K562 (cell line): ENCODE measurements around the gene CNPY2. TPM values are rescaled to one million over a fixed set of nuclear protein-coding genes. Genes with fewer than 3 reads are reported as not detected.

ENCODE experiments used
- BRCA1 ChIP-seq, 2 experiments: fragments of 450-650 bp in 1 of 2; sonication (generic) in 1 of 2; formaldehyde crosslinking in 1 of 2; IDR thresholded peaks; 2 replicates each; pipeline versions ENCODE4 v1.5.0 to v1.6.1; 2017 to 2020; ENCODE audit warnings: mild to moderate bottlenecking in 1 of 2, missing genetic modification reagents in 1 of 2
- BRF1 ChIP-seq: IDR thresholded peaks from 3 replicates; pipeline ENCODE4 v1.6.1; 2011; ENCODE audit warnings: borderline replicate concordance, mild to moderate bottlenecking; ENCODE audit not compliant: insufficient read length; ENCODE audit errors: extremely low read depth
- CAMTA2 ChIP-seq: fragments of 250-450 bp; sonication (Bioruptor Pico); conservative IDR thresholded peaks from 2 replicates; pipeline ENCODE4 v1.5.1; 2022
- CBX5 ChIP-seq: IDR thresholded peaks from 2 replicates; pipeline ENCODE4 v1.6.1; 2014; ENCODE audit warnings: low read depth, borderline replicate concordance
- CHD2 ChIP-seq: IDR thresholded peaks from 2 replicates; pipeline ENCODE4 v1.6.1; 2011; ENCODE audit warnings: low read depth, low read length
- DACH1 ChIP-seq: fragments of 450-650 bp; IDR thresholded peaks from 2 replicates; pipeline ENCODE4 v1.6.1; 2018; ENCODE audit not compliant: partially characterized antibody
- DDX20 ChIP-seq: fragments of 450-650 bp; IDR thresholded peaks from 2 replicates; pipeline ENCODE4 v1.6.1; 2016; ENCODE audit warnings: missing genetic modification characterization, low read depth, mild to moderate bottlenecking, missing compliant biosample characterization, moderate library complexity
- ETV6 ChIP-seq, 3 experiments: fragments of 150-350 bp in 1 of 3; sonication (generic) in 1 of 3; formaldehyde crosslinking in 1 of 3; IDR thresholded peaks; 2 replicates each; pipeline versions ENCODE4 v1.6.1 to v1.8.0; 2014 to 2022; ENCODE audit warnings: borderline replicate concordance in 2 of 3, low read depth in 2 of 3, antibody characterized with exemption in 1 of 3, low read length in 1 of 3, mild to moderate bottlenecking in 1 of 3, missing genetic modification reagents in 1 of 3
- FOSL1 ChIP-seq: fragments of 200-800 bp; sonication (Bioruptor generic); conservative IDR thresholded peaks from 2 replicates; pipeline ENCODE4 v1.6.1; 2016; ENCODE audit warnings: missing genetic modification characterization, missing compliant biosample characterization
- FOXK2 ChIP-seq, 2 experiments: fragments of 450-650 bp; IDR thresholded peaks in 1 of 2; conservative IDR thresholded peaks in 1 of 2; 2 replicates each; pipeline ENCODE4 v1.6.1; 2016; ENCODE audit warnings: low read depth in 2 of 2, mild to moderate bottlenecking in 1 of 2
- GTF2A2 ChIP-seq: IDR thresholded peaks from 2 replicates; pipeline ENCODE4 v1.6.1; 2016; ENCODE audit warnings: mild to moderate bottlenecking, missing genetic modification characterization, missing compliant biosample characterization
- KLF10 ChIP-seq: fragments of 250-450 bp; sonication (Bioruptor Pico); IDR thresholded peaks from 2 replicates; pipeline ENCODE4 v1.6.1; 2021; ENCODE audit warnings: matching md5 sums
- MAFG ChIP-seq: fragments of 450-650 bp; conservative IDR thresholded peaks from 2 replicates; pipeline ENCODE4 v1.6.1; 2016; ENCODE audit warnings: missing genetic modification characterization, missing compliant biosample characterization
- MCM7 ChIP-seq, 2 experiments: fragments of 450-650 bp; IDR thresholded peaks; 2 replicates each; pipeline ENCODE4 v1.6.1; 2016 to 2018
- NFXL1 ChIP-seq: fragments of 450-650 bp; formaldehyde crosslinking; IDR thresholded peaks from 2 replicates; pipeline ENCODE4 v1.4.0; 2021; ENCODE audit warnings: mild to moderate bottlenecking
- NONO ChIP-seq, 2 experiments: fragments of 200-400 bp in 1 of 2; fragments of 450-650 bp in 1 of 2; formaldehyde crosslinking in 1 of 2; IDR thresholded peaks; 2 replicates each; pipeline ENCODE4 v1.6.1; 2017; ENCODE audit warnings: low read depth in 2 of 2, mild to moderate bottlenecking in 2 of 2, moderate library complexity in 2 of 2, low read length in 1 of 2
- TAF15 ChIP-seq: fragments of 200-400 bp; formaldehyde crosslinking; IDR thresholded peaks from 2 replicates; pipeline ENCODE4 v1.6.1; 2017; ENCODE audit warnings: mild to moderate bottlenecking, low read depth, low read length, moderate library complexity
- ZNF224 ChIP-seq: sonication (generic); formaldehyde crosslinking; IDR thresholded peaks from 2 replicates; pipeline ENCODE4 v1.8.0; 2022; ENCODE audit warnings: mild to moderate bottlenecking, missing genetic modification reagents
- ZNF584 ChIP-seq: fragments of 200-800 bp; sonication (Bioruptor generic); IDR thresholded peaks from 2 replicates; pipeline ENCODE4 v1.6.1; 2016; ENCODE audit warnings: low read depth, mild to moderate bottlenecking, missing genetic modification characterization, missing compliant biosample characterization
- ZNF79 ChIP-seq: fragments of 250-450 bp; sonication (Bioruptor Pico); IDR thresholded peaks from 2 replicates; pipeline ENCODE4 v1.4.0; 2020; ENCODE audit warnings: low read depth, mild to moderate bottlenecking, moderate library complexity
- polyA plus RNA-seq, 8 experiments: library from polyadenylated mRNA; depleted of rRNA in 4 of 8; stranded (reverse) in 5 of 8; unstranded in 3 of 8; fragments of >200 nt; fragmentation: Nextera tagmentation in 2 of 8; fragmentation: Illumina TruSeq in 1 of 8; extraction: Ambion mirVana in 2 of 8; extraction: Trizol in 1 of 8; gene quantifications; 2 replicates each; pipeline versions ENCODE4 v1.2.1 to v1.2.3, GENCODE V29; 2011 to 2014; ENCODE audit warnings: inconsistent platforms in 1 of 8, missing spikeins in 1 of 8
- total RNA-seq, 7 experiments: library from RNA; depleted of rRNA in 6 of 7; stranded (reverse); fragments of >200 nt in 6 of 7; fragmentation: Illumina TruSeq in 2 of 7; extraction: Trizol in 2 of 7; gene quantifications; 2 replicates each; pipeline versions ENCODE4 v1.2.1 to v1.2.3, GENCODE V29; 2011 to 2021; ENCODE audit warnings: low replicate concordance in 1 of 7
- TF ChIP-seq, protein P1 (sequence below): fragments of 450-650 bp; formaldehyde crosslinking; IDR thresholded peaks from 2 replicates; pipeline ENCODE4 v1.4.0; 2022; ENCODE audit warnings: missing genetic modification characterization
- TF ChIP-seq, protein P2 (sequence below): IDR thresholded peaks from 2 replicates; pipeline ENCODE4 v1.6.1; 2011; ENCODE audit not compliant: insufficient read length; ENCODE audit errors: extremely low read depth
- TF ChIP-seq, protein P3 (sequence below): fragments of 250-450 bp; sonication (Bioruptor Pico); IDR thresholded peaks from 2 replicates; pipeline ENCODE4 v1.8.0; 2021; ENCODE audit warnings: moderate library complexity, mild to moderate bottlenecking, inconsistent platforms

CNPY2 gene
- total and polyA plus RNA-seq, 9 of the 15 experiments (the other 6 are each of a cell fraction or from before 2014, with no cell fraction given) = 33.8 to 190 (median 138) TPM

DNA sequence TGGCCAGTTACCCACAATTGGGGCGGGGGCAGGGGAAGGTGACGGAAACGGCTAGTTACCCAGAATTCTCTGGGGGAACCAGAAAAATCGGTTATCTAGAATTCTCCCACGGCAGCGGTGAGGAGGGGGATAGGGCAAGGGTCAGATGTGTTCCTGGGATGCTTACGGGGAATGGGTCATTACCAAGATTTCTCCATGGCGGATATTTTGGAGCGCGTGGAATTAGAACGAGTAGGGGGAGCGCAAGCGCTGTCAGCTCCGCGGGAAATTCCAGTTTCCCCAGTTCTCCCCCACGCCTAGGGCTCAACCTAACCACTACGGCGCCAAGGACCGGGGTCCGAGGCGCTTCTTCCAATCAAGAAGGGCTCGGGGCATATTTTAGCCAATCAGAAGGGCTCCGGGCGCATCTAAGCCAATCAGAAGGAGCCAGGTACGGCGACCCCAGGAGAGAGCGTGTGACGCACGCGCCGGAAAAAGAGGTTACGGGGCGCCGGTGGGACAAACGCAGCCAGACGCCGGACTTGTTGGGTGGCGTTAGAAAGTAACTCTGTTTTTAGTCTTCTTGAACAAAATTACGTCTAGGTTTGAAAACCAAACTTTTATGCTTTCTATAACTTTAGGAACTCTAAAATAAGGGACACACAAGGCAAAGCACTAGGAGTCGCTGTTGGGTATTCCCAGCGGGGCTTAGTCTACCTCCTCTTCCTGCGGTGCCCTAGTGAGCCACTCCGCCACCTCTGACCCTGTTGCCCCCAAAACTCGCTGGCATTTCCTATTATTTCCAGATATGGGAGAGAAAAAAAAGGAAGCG lies 18.1 kb upstream of the CNPY2 start, which contains the start of gene PAN2 (continued):
- peak in 1 of 2 experiments; percentile 93; a peak in 2 of 4 replicates for TF ChIP-seq FOXK2 (conservative IDR thresholded peaks at IDR 0.05 in 1 of 2, IDR thresholded peaks at IDR 0.05 in 1 of 2; ENCODE audit: low read depth in 2 of 2)
- no peak for TF ChIP-seq ZNF79 (CRISPR knock-in tag)
- TF ChIP-seq, protein P1, sequence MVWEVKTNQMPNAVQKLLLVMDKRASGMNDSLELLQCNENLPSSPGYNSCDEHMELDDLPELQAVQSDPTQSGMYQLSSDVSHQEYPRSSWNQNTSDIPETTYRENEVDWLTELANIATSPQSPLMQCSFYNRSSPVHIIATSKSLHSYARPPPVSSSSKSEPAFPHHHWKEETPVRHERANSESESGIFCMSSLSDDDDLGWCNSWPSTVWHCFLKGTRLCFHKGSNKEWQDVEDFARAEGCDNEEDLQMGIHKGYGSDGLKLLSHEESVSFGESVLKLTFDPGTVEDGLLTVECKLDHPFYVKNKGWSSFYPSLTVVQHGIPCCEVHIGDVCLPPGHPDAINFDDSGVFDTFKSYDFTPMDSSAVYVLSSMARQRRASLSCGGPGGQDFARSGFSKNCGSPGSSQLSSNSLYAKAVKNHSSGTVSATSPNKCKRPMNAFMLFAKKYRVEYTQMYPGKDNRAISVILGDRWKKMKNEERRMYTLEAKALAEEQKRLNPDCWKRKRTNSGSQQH = no peak
- no peak for TF ChIP-seq ZNF224 (CRISPR knock-in tag)
- no peak for TF ChIP-seq MAFG
- TF ChIP-seq DACH1 = no peak
- TF ChIP-seq, protein P2, sequence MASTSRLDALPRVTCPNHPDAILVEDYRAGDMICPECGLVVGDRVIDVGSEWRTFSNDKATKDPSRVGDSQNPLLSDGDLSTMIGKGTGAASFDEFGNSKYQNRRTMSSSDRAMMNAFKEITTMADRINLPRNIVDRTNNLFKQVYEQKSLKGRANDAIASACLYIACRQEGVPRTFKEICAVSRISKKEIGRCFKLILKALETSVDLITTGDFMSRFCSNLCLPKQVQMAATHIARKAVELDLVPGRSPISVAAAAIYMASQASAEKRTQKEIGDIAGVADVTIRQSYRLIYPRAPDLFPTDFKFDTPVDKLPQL = no peak
- TF ChIP-seq BRF1 = no peak
- no peak for TF ChIP-seq CAMTA2 (CRISPR knock-in tag)
- peak; percentile 68; the same call in 1 of the 2 replicates for TF ChIP-seq ZNF584 (CRISPR knock-in tag)
- no peak for TF ChIP-seq MCM7 (IDR thresholded peaks at IDR 0.05)
- no peak for TF ChIP-seq GTF2A2 (tag)
- peak; percentile 77 for TF ChIP-seq CHD2
- no peak for TF ChIP-seq BRCA1 (IDR thresholded peaks at IDR 0.05)
- no peak for TF ChIP-seq BRCA1 (CRISPR knock-in tag; IDR thresholded peaks at IDR 0.05)
- TF ChIP-seq, protein P3, sequence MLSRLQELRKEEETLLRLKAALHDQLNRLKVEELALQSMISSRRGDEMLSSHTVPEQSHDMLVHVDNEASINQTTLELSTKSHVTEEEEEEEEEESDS (CRISPR knock-in tag) = no peak
- 0 out of 2 replicates have a peak, but pooled peaks have one; percentile 59 for TF ChIP-seq DDX20 (tag)
- no peak for TF ChIP-seq ETV6 (IDR thresholded peaks at IDR 0.05; ENCODE audit: borderline replicate concordance in 1 of 2, low read depth in 2 of 2, low read length in 1 of 2)
- TF ChIP-seq ETV6 (CRISPR knock-in tag; IDR thresholded peaks at IDR 0.05; ENCODE audit: borderline replicate concordance) = no peak
- peak in 1 of 2 experiments; percentile 91; a peak in 2 of 4 replicates for TF ChIP-seq NONO (IDR thresholded peaks at IDR 0.05; ENCODE audit: low read depth in 2 of 2, low read length in 1 of 2)
- no peak for TF ChIP-seq KLF10
- TF ChIP-seq CBX5 = no peak
- TF ChIP-seq NFXL1 = no peak
- TF ChIP-seq TAF15 = no peak
- peak; percentile 61 for TF ChIP-seq FOSL1
